HG02840 (cell line): ENCODE results near the gene PTPN5.
"Not testable (repeated sequence)": the region's sequence is repeated elsewhere in the genome, so short reads cannot be mapped to it uniquely, and the experiment has no call there.

ENCODE experiments used
- ATAC-seq: cut with Tn5 transposase; IDR thresholded peaks from one replicate; pipeline ENCODE4 v1.9.1; 2021; ENCODE audit warnings: mild to moderate bottlenecking, moderate library complexity, moderate number of reproducible peaks; ENCODE audit not compliant: unreplicated experiment, low FRiP score

The PTPN5 gene

GRCh38 chr11:18791207-18791968, at the start of gene PTPN5:
Gene PTPN5 (minus strand): TSS chr11:18791798. CDS start chr11:18771958, 19,840 bp downstream.
- no peak for ATAC-seq

GRCh38 chr11:18836417-18836816, 44.8 kb upstream of the PTPN5 start:
- no peak for ATAC-seq

GRCh38 chr11:18834754-18835466, 43.3 kb upstream of the PTPN5 start:
- no peak for ATAC-seq

GRCh38 chr11:18820160-18820559, 28.6 kb upstream of the PTPN5 start:
- not testable (repeated sequence) for ATAC-seq

- no peak for ATAC-seq
Observed at GRCh38 chr11:18804199-18804999, 12.8 kb upstream of the PTPN5 start.

GRCh38 chr11:18802381-18803257, 11.0 kb upstream of the PTPN5 start:
- ATAC-seq = no peak

GRCh38 chr11:18798799-18799469, 7.3 kb upstream of the PTPN5 start:
- no peak for ATAC-seq

GRCh38 chr11:18794956-18795355, 3.4 kb upstream of the PTPN5 start:
- no peak for ATAC-seq

- ATAC-seq = no peak
Observed at GRCh38 chr11:18792827-18793226, 1.2 kb upstream of the PTPN5 start.

GRCh38 chr11:18791969-18792628, 501 bp upstream of the PTPN5 start:
- no peak for ATAC-seq

GRCh38 chr11:18790883-18791206, 753 bp downstream of the PTPN5 start:
- ATAC-seq = no peak

GRCh38 chr11:18789942-18790341, 1.7 kb downstream of the PTPN5 start:
- no peak for ATAC-seq

- no peak for ATAC-seq
Observed at GRCh38 chr11:18785411-18785810, 6.2 kb downstream of the PTPN5 start.

GRCh38 chr11:18780896-18781295, 10.7 kb downstream of the PTPN5 start:
- no peak for ATAC-seq

GRCh38 chr11:18780329-18780728, 11.3 kb downstream of the PTPN5 start:
- ATAC-seq = no peak

GRCh38 chr11:18778468-18778867, 13.1 kb downstream of the PTPN5 start:
- ATAC-seq = no peak

- no peak for ATAC-seq
Observed at GRCh38 chr11:18776324-18776723, 15.3 kb downstream of the PTPN5 start.

- no peak for ATAC-seq
Observed at GRCh38 chr11:18775492-18776292, 15.9 kb downstream of the PTPN5 start.
